DMS153 (cell line): ENCODE results near the gene FBXO17.
"Not testable (repeated sequence)": the region's sequence is repeated elsewhere in the genome, so short reads cannot be mapped to it uniquely, and the experiment has no call there.

Experiments used
- DNase-seq: peaks from one replicate; lab custom pipeline; 2025; lab: John Stamatoyannopoulos, UW

FBXO17 gene

GRCh38 chr19:38980583-38981374 is 5.2 kb upstream of the FBXO17 start:
- no peak for DNase-seq

GRCh38 chr19:38979812-38980211 is 4.3 kb upstream of the FBXO17 start:
- DNase-seq, result no peak

GRCh38 chr19:38978326-38978689 is 2.8 kb upstream of the FBXO17 start:
- DNase-seq, result no peak

GRCh38 chr19:38977445-38978325 is 2.1 kb upstream of the FBXO17 start:
- DNase-seq, result no peak

- DNase-seq, result no peak
These were observed 324 bp upstream of the FBXO17 start for GRCh38 chr19:38975861-38976271.

GRCh38 chr19:38974624-38975213 is 823 bp downstream of the FBXO17 start:
- no peak for DNase-seq

- DNase-seq, result no peak
These were observed 3.9 kb downstream of the FBXO17 start for GRCh38 chr19:38971672-38972071.

- no peak for DNase-seq
These were observed 4.6 kb downstream of the FBXO17 start for GRCh38 chr19:38970664-38971532.

- DNase-seq, result not testable (repeated sequence)
These were observed 9.4 kb downstream of the FBXO17 start for GRCh38 chr19:38966149-38966548.

- DNase-seq, result no peak
These were observed 10.8 kb downstream of the FBXO17 start for GRCh38 chr19:38964738-38965137.

GRCh38 chr19:38959618-38960017 is 15.9 kb downstream of the FBXO17 start:
- DNase-seq, result no peak

- no peak for DNase-seq
These were observed 17.2 kb downstream of the FBXO17 start for GRCh38 chr19:38958301-38958700.

GRCh38 chr19:38956264-38956663 is 19.3 kb downstream of the FBXO17 start:
- no peak for DNase-seq

GRCh38 chr19:38953677-38954076 is 21.9 kb downstream of the FBXO17 start:
- DNase-seq, result no peak

GRCh38 chr19:38952395-38953165 is 23.0 kb downstream of the FBXO17 start:
- peak; percentile 60 for DNase-seq

GRCh38 chr19:38951187-38951586 is 24.4 kb downstream of the FBXO17 start:
- DNase-seq, result no peak

GRCh38 chr19:38949580-38950367 is 25.8 kb downstream of the FBXO17 start:
- peak; percentile 81 for DNase-seq

- DNase-seq, result no peak
These were observed 29.1 kb downstream of the FBXO17 start for GRCh38 chr19:38946229-38947010.

- DNase-seq, result no peak
These were observed 29.8 kb downstream of the FBXO17 start for GRCh38 chr19:38945562-38946228.
